Mammary epithelial cell (primary cell): Measurements from ENCODE around the gene SRD5A3.

Experiments
- CTCF ChIP-seq, 2 donors: IDR thresholded peaks in 1 of 2; conservative IDR thresholded peaks in 1 of 2; 2 replicates each; pipeline ENCODE4 v1.5.1; 2011 to 2012; ENCODE audit warnings: inconsistent platforms in 2 of 2, low read length in 2 of 2, mild to moderate bottlenecking in 2 of 2, control low read depth in 1 of 2, low read depth in 1 of 2; ENCODE audit not compliant: insufficient read depth in 1 of 2; ENCODE audit errors: extremely low read depth in 1 of 2
- EZH2 ChIP-seq: IDR thresholded peaks from 2 replicates; pipeline ENCODE4 v1.6.1; 2012; ENCODE audit warnings: low read length, inconsistent platforms, borderline replicate concordance

GRCh38 chr4:55365345-55365728, 19.3 kb downstream of the SRD5A3 start:
- TF ChIP-seq CTCF (conservative IDR thresholded peaks at IDR 0.05 in 1 of 2, IDR thresholded peaks at IDR 0.05 in 1 of 2; ENCODE audit: extremely low read depth in 1 of 2, insufficient read depth in 1 of 2, low read depth in 1 of 2, low read length in 2 of 2) (no peak), EZH2 (no peak)
